RPMI7951 (cell line): ENCODE results near the gene KCNN4. TPM values are rescaled to one million over a fixed set of nuclear protein-coding genes. Genes with fewer than 3 reads are reported as not detected.
A peak's percentile ranks its signal among the peaks of the same experiment; 100 is the strongest.
"Not testable (repeated sequence)": the region's sequence is repeated elsewhere in the genome, so short reads cannot be mapped to it uniquely, and the experiment has no call there.

Source experiments
- DNase-seq: peaks from one replicate; pipeline ENCODE4 v3.0.0-alpha.2; 2012; ENCODE audit warnings: low read depth
- total RNA-seq: library from RNA; depleted of rRNA; stranded (reverse); fragments of >200 nt; shearing (Covaris generic); gene quantifications from 2 replicates; pipeline ENCODE4 v1.2.3, GENCODE V29; 2014; rRNA removed

Gene KCNN4
- 71.6 and 126 TPM in 2 replicates for total RNA-seq

GRCh38 chr19:43780706-43781525, at the start of gene KCNN4:
Gene KCNN4, minus strand, starts transcription at chr19:43780973. Its CDS starts 112 bp downstream, at chr19:43780861.
- DNase-seq = peak; percentile 92

- peak; percentile 93 for DNase-seq
Observed at GRCh38 chr19:43826787-43827754, 46.3 kb upstream of the KCNN4 start, which contains the start of gene ZNF283. Gene ZNF283, plus strand, starts transcription at chr19:43827321. Its CDS starts 6,184 bp downstream, at chr19:43833505.

GRCh38 chr19:43824572-43824971, 43.8 kb upstream of the KCNN4 start:
- not testable (repeated sequence) for DNase-seq

GRCh38 chr19:43823856-43824255, 43.1 kb upstream of the KCNN4 start:
- DNase-seq = not testable (repeated sequence)

- no peak for DNase-seq
Observed at GRCh38 chr19:43820884-43821215, 40.1 kb upstream of the KCNN4 start.

GRCh38 chr19:43820098-43820883, 39.5 kb upstream of the KCNN4 start:
- DNase-seq = no peak

GRCh38 chr19:43818500-43818899, 37.7 kb upstream of the KCNN4 start:
- DNase-seq = no peak

GRCh38 chr19:43817454-43817853, 36.7 kb upstream of the KCNN4 start:
- DNase-seq = not testable (repeated sequence)

- DNase-seq = no peak
Observed at GRCh38 chr19:43814663-43815352, 34.0 kb upstream of the KCNN4 start.

- DNase-seq = no peak
Observed at GRCh38 chr19:43812688-43813087, 31.9 kb upstream of the KCNN4 start.

- no peak for DNase-seq
Observed at GRCh38 chr19:43812259-43812658, 31.5 kb upstream of the KCNN4 start.

- no peak for DNase-seq
Observed at GRCh38 chr19:43811837-43812236, 31.1 kb upstream of the KCNN4 start.

GRCh38 chr19:43809762-43810696, 29.3 kb upstream of the KCNN4 start:
- DNase-seq = peak; percentile 75

GRCh38 chr19:43807651-43808050, 26.9 kb upstream of the KCNN4 start:
- no peak for DNase-seq

GRCh38 chr19:43806848-43807247, 26.1 kb upstream of the KCNN4 start:
- peak; percentile 67 for DNase-seq

GRCh38 chr19:43806401-43806800, 25.6 kb upstream of the KCNN4 start:
- peak; percentile 43 for DNase-seq

- DNase-seq = no peak
Observed at GRCh38 chr19:43804432-43804831, 23.7 kb upstream of the KCNN4 start.

GRCh38 chr19:43802216-43802951, 21.6 kb upstream of the KCNN4 start, which contains the start of gene LYPD5:
Gene LYPD5, minus strand, starts transcription at chr19:43802447. Its CDS starts 67 bp downstream, at chr19:43802380.
- DNase-seq = no peak
